HepG2 (cell line): ENCODE measurements around the gene NEK3. TPM values are rescaled to one million over a fixed set of nuclear protein-coding genes. Genes with fewer than 3 reads are reported as not detected.

Source experiments
- AGO2 ChIP-seq: fragments of 200-400 bp; formaldehyde crosslinking; optimal IDR thresholded peaks from 2 replicates; pipeline ENCODE3; 2017; ENCODE audit warnings: mild to moderate bottlenecking, low read depth, low read length, moderate library complexity
- ARNTL ChIP-seq: sonication (generic); formaldehyde crosslinking; IDR thresholded peaks from 2 replicates; pipeline ENCODE4 v1.4.0; 2020; ENCODE audit warnings: mild to moderate bottlenecking, missing genetic modification reagents
- BORCS8-MEF2B ChIP-seq: sonication (generic); formaldehyde crosslinking; IDR thresholded peaks from 2 replicates; pipeline ENCODE4 v1.8.0; 2022; ENCODE audit warnings: mild to moderate bottlenecking, missing genetic modification reagents
- GTF3A ChIP-seq: sonication (generic); formaldehyde crosslinking; conservative IDR thresholded peaks from 2 replicates; pipeline ENCODE4 v1.4.0; 2020; ENCODE audit warnings: mild to moderate bottlenecking, missing genetic modification reagents
- IRF2 ChIP-seq: IDR thresholded peaks from 2 replicates; pipeline ENCODE4 v1.6.1; 2018; ENCODE audit warnings: missing genetic modification reagents, missing compliant biosample characterization
- JUNB ChIP-seq: sonication (generic); formaldehyde crosslinking; IDR thresholded peaks from 2 replicates; pipeline ENCODE4 v1.8.0; 2022; ENCODE audit warnings: missing genetic modification reagents, mild to moderate bottlenecking, borderline replicate concordance
- MEIS1 ChIP-seq: sonication (generic); formaldehyde crosslinking; IDR thresholded peaks from 2 replicates; pipeline ENCODE4 v1.9.0; 2021; ENCODE audit warnings: mild to moderate bottlenecking, missing genetic modification reagents, moderate library complexity, borderline replicate concordance
- NFIB ChIP-seq: sonication (generic); formaldehyde crosslinking; IDR thresholded peaks from 2 replicates; pipeline ENCODE4 v1.9.0; 2021; ENCODE audit warnings: missing genetic modification reagents, mild to moderate bottlenecking, borderline replicate concordance
- NRL ChIP-seq: sonication (generic); formaldehyde crosslinking; IDR thresholded peaks from 2 replicates; pipeline ENCODE4 v1.5.0; 2020; ENCODE audit warnings: missing genetic modification reagents, mild to moderate bottlenecking, moderate library complexity, borderline replicate concordance
- SALL2 ChIP-seq: sonication (generic); formaldehyde crosslinking; IDR thresholded peaks from 2 replicates; pipeline ENCODE4 v1.8.1; 2023; ENCODE audit warnings: mild to moderate bottlenecking, missing genetic modification reagents, inconsistent platforms
- ZMYM3 ChIP-seq: sonication (generic); formaldehyde crosslinking; IDR thresholded peaks from 2 replicates; pipeline ENCODE4 v1.5.1; 2020; ENCODE audit warnings: mild to moderate bottlenecking, missing genetic modification reagents
- ZNF205 ChIP-seq: IDR thresholded peaks from 2 replicates; pipeline ENCODE4 v1.6.1; 2018; ENCODE audit warnings: missing biosample characterization, missing genetic modification reagents
- ZNF224 ChIP-seq: sonication (generic); formaldehyde crosslinking; IDR thresholded peaks from 2 replicates; pipeline ENCODE4 v1.5.0; 2020; ENCODE audit warnings: mild to moderate bottlenecking, missing genetic modification reagents
- ZNF530 ChIP-seq: sonication (generic); formaldehyde crosslinking; IDR thresholded peaks from 2 replicates; pipeline ENCODE4 v1.5.0; 2020; ENCODE audit warnings: low read depth, mild to moderate bottlenecking, missing genetic modification reagents
- ZNF614 ChIP-seq: IDR thresholded peaks from 2 replicates; pipeline ENCODE4 v1.6.1; 2018; ENCODE audit warnings: missing biosample characterization, missing genetic modification reagents, inconsistent platforms, borderline replicate concordance
- polyA plus RNA-seq, 8 experiments: library from polyadenylated mRNA; depleted of rRNA in 3 of 8; stranded (reverse) in 7 of 8; unstranded in 1 of 8; fragments of >200 nt; fragmentation: Illumina TruSeq in 4 of 8; extraction: Trizol in 4 of 8; gene quantifications; 2 replicates each; pipeline versions ENCODE4 v1.2.1 to v1.2.3, GENCODE V29; 2011 to 2016; ENCODE audit warnings: low read depth in 4 of 8, missing spikeins in 1 of 8, mixed read lengths in 1 of 8; ENCODE audit not compliant: insufficient read depth in 1 of 8
- total RNA-seq, 5 experiments: library from RNA; depleted of rRNA; stranded (reverse); fragments of >200 nt; fragmentation: Illumina TruSeq; extraction: Trizol; gene quantifications; 2 replicates each; pipeline ENCODE4 v1.2.3, GENCODE V29; 2016; ENCODE audit warnings: low read depth in 1 of 5
- TF ChIP-seq, protein P1 (sequence below): sonication (generic); formaldehyde crosslinking; IDR thresholded peaks from 2 replicates; pipeline ENCODE4 v1.5.0; 2020; ENCODE audit warnings: missing genetic modification reagents
- TF ChIP-seq, protein P2 (sequence below): sonication (generic); formaldehyde crosslinking; IDR thresholded peaks from 2 replicates; pipeline ENCODE4 v1.5.0; 2020; ENCODE audit warnings: missing genetic modification reagents
- TF ChIP-seq, protein P3 (sequence below): sonication (generic); formaldehyde crosslinking; IDR thresholded peaks from 2 replicates; pipeline ENCODE4 v1.9.0; 2021; ENCODE audit warnings: mild to moderate bottlenecking, missing genetic modification reagents
- TF ChIP-seq, protein P4 (sequence below): sonication (generic); formaldehyde crosslinking; IDR thresholded peaks from 2 replicates; pipeline ENCODE4 v1.8.0; 2022; ENCODE audit warnings: mild to moderate bottlenecking, missing genetic modification reagents

Gene NEK3
- total and polyA plus RNA-seq, 2 of the 13 experiments (the other 11 are each of a cell fraction or from before 2014, with no cell fraction given), result 36.7 to 68.2 TPM

DNA sequence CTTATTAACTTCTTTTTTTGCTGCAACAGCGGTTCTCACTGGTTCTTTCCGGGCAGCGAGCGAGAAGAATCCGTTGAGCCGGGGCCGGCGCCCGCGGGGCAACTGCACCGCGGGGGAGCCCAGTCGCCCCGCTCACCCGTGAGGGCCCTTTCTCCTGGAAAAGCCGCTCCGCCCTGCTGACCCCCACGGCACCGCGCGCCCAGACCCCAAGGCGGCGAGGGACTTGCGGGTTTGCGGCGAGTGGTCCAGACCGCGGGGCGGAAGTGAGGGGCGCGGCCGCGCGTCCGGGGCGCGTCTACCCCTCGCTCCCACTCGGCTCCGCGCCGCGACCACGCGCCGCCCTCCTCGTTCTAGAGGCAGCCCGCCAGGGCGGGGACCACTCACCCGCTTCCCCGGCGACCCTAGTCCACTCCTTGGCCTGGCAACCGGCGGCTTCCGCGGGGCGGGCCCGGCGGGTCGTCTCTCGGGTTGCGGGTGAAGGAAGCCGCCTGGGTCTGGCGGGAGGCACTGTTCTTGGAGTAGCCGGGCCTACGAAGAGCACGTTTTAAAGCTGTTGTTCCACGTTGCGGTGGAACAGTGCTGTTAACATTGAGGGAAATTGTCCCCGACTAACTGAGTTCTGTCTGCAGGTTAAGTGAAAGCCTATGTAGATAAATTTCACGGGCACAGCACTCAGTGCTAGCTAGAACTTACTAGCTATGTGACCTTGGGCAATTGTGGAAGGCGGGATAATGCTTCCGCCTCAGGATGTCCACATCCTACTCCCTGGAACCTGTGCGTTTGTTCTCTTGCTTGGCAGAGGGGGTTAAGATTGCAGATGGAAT, at the start of gene NEK3 (continued):
- TF ChIP-seq ZNF530 (CRISPR knock-in tag) (0 out of 2 replicates have a peak, but pooled peaks have one; percentile 64), ZNF205 (CRISPR knock-in tag) (no peak), GTF3A (CRISPR knock-in tag) (no peak), IRF2 (CRISPR knock-in tag) (no peak), NRL (peak; percentile 88; the same call in 1 of the 2 replicates), BORCS8-MEF2B (peak; percentile 62), ZMYM3 (CRISPR knock-in tag) (peak; percentile 61), ZNF224 (CRISPR knock-in tag) (peak; percentile 98), ARNTL (CRISPR knock-in tag) (no peak), JUNB (peak; percentile 62; the same call in 1 of the 2 replicates), AGO2 (peak; percentile 98), ZNF614 (peak; percentile 14; the same call in 1 of the 2 replicates), MEIS1 (CRISPR knock-in tag) (no peak), NFIB (CRISPR knock-in tag) (peak; percentile 89), SALL2 (CRISPR knock-in tag) (no peak)
- TF ChIP-seq, protein P1, sequence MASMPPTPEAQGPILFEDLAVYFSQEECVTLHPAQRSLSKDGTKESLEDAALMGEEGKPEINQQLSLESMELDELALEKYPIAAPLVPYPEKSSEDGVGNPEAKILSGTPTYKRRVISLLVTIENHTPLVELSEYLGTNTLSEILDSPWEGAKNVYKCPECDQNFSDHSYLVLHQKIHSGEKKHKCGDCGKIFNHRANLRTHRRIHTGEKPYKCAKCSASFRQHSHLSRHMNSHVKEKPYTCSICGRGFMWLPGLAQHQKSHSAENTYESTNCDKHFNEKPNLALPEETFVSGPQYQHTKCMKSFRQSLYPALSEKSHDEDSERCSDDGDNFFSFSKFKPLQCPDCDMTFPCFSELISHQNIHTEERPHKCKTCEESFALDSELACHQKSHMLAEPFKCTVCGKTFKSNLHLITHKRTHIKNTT, result peak; percentile 48; the same call in 1 of the 2 replicates
- TF ChIP-seq, protein P2, sequence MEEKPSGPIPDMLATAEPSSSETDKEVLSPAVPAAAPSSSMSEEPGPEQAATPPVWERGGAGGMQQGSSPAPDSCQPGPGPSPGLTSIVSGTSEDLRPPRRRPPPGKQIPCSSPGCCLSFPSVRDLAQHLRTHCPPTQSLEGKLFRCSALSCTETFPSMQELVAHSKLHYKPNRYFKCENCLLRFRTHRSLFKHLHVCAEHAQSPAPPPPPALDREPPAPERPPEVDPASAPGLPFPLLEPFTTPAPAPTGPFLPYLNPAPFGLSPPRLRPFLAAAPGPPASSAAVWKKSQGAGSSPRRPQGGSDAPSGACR (CRISPR knock-in tag), result peak; percentile 40; the same call in 1 of the 2 replicates
- TF ChIP-seq, protein P3, sequence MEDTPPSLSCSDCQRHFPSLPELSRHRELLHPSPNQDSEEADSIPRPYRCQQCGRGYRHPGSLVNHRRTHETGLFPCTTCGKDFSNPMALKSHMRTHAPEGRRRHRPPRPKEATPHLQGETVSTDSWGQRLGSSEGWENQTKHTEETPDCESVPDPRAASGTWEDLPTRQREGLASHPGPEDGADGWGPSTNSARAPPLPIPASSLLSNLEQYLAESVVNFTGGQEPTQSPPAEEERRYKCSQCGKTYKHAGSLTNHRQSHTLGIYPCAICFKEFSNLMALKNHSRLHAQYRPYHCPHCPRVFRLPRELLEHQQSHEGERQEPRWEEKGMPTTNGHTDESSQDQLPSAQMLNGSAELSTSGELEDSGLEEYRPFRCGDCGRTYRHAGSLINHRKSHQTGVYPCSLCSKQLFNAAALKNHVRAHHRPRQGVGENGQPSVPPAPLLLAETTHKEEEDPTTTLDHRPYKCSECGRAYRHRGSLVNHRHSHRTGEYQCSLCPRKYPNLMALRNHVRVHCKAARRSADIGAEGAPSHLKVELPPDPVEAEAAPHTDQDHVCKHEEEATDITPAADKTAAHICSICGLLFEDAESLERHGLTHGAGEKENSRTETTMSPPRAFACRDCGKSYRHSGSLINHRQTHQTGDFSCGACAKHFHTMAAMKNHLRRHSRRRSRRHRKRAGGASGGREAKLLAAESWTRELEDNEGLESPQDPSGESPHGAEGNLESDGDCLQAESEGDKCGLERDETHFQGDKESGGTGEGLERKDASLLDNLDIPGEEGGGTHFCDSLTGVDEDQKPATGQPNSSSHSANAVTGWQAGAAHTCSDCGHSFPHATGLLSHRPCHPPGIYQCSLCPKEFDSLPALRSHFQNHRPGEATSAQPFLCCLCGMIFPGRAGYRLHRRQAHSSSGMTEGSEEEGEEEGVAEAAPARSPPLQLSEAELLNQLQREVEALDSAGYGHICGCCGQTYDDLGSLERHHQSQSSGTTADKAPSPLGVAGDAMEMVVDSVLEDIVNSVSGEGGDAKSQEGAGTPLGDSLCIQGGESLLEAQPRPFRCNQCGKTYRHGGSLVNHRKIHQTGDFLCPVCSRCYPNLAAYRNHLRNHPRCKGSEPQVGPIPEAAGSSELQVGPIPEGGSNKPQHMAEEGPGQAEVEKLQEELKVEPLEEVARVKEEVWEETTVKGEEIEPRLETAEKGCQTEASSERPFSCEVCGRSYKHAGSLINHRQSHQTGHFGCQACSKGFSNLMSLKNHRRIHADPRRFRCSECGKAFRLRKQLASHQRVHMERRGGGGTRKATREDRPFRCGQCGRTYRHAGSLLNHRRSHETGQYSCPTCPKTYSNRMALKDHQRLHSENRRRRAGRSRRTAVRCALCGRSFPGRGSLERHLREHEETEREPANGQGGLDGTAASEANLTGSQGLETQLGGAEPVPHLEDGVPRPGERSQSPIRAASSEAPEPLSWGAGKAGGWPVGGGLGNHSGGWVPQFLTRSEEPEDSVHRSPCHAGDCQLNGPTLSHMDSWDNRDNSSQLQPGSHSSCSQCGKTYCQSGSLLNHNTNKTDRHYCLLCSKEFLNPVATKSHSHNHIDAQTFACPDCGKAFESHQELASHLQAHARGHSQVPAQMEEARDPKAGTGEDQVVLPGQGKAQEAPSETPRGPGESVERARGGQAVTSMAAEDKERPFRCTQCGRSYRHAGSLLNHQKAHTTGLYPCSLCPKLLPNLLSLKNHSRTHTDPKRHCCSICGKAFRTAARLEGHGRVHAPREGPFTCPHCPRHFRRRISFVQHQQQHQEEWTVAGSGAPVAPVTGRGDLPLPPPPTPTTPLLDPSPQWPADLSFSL (CRISPR knock-in tag), result peak; percentile 37; the same call in 1 of the 2 replicates
- TF ChIP-seq, protein P4, sequence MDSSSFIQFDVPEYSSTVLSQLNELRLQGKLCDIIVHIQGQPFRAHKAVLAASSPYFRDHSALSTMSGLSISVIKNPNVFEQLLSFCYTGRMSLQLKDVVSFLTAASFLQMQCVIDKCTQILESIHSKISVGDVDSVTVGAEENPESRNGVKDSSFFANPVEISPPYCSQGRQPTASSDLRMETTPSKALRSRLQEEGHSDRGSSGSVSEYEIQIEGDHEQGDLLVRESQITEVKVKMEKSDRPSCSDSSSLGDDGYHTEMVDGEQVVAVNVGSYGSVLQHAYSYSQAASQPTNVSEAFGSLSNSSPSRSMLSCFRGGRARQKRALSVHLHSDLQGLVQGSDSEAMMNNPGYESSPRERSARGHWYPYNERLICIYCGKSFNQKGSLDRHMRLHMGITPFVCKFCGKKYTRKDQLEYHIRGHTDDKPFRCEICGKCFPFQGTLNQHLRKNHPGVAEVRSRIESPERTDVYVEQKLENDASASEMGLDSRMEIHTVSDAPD, result peak; percentile 63; the same call in 1 of the 2 replicates
